Hematopoietic multipotent progenitor cell treated with erythropoietin and hydrocortisone succinate and interleukin-3 and kit ligand, for 6 days (in vitro differentiated cells): Measurements from ENCODE around the gene RAP1GAP2.
"Not testable (repeated sequence)": the region's sequence is repeated elsewhere in the genome, so short reads cannot be mapped to it uniquely, and the experiment has no call there.

Experiments used
- DNase-seq: peaks from one replicate; pipeline ENCODE4 v3.0.0-alpha.2; 2015

RAP1GAP2 gene

DNA sequence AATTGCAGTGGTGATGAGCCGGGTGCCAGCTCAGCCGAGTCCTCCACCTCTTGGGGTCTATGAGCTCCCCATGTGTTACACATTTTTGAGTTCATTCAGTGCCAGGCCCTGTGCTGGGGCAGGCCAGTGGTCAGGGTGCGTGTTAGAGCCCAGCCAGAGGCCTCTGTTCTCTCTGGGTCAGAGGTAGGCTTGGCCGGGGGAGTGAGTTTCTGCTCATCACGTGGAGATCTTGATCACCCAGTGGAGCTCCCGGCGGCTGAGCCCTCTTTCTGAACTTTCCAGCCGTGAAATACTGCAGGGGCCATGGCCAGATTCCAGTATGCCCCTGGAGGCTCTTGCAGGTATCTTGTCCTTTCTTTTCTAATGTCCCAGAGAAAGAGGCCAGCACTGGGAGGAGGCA is 93.0 kb downstream of the RAP1GAP2 start:
- no peak for DNase-seq

DNA sequence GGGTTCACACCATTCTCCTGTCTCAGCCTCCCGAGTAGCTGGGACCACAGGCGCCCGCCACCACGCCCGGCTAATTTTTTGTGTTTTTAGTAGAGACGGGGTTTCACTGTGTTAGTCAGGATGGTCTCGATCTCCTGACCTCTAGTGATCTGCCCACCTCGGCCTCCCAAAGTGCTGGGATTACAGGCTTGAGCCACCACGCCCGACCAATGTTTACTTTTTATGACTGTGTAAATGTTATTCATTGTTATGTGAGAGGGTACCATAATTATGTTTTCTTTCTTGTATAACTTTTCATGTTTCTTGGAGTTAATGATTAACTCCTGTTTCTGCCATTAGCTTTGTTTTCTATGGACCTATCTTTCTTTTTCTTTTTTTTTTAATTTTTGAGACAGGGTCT is 94.5 kb downstream of the RAP1GAP2 start:
- not testable (repeated sequence) for DNase-seq

DNA sequence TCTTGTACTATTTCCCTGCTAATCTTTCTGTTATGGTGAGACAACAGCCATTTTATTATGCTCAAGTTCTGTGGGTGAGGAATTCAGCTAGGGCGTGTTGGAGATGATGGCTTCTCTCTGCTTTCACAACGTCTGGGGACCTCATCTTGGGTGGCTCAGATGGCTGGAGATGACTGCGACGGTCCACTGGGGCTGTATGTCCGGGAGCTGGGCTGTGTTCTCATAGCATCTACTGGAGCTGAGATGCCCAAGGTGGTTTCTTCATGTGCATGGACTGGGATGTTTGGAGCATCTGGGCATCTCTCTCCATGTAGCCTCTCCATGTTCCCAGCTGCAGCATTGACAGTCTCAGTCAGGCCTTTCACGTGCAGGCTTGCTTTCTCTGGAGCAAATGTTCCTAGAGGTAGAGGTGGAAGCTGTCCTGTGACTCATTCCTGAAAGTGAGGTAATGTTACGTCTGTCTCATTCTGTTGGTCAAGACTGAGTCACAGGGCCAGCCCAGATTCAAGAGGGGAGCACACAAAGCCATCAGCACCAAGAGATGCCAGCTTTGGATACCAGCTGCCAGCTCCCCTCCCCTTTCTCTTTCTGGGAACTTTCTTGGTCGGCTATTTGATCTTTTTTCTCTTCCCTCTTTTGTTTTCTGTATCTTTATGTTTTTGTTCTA is 96.2 kb downstream of the RAP1GAP2 start:
- no peak for DNase-seq

DNA sequence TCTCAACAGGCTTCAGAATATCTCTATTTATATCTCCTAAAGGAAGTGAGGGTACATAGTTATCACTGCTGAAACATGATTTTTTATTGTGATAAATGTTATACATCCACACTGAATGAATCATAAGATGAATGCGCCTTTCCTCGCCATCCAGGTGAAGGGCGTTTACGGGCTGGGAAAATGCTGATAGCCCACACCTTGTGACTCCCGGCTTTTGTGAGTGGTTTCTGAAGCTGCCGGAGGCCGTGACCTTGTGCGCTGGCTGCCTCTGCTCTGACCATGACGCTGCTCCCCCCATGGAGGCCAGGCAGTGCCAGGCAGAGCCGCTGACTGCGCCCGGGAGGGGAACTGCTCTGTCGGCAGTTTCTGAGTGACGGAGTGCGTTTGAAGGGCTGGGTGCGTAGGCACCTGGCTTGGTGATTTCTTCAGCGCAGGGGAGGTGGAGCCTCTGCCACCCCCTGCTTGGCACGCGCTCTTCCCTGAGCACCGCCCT is 97.2 kb downstream of the RAP1GAP2 start:
- no peak for DNase-seq

DNA sequence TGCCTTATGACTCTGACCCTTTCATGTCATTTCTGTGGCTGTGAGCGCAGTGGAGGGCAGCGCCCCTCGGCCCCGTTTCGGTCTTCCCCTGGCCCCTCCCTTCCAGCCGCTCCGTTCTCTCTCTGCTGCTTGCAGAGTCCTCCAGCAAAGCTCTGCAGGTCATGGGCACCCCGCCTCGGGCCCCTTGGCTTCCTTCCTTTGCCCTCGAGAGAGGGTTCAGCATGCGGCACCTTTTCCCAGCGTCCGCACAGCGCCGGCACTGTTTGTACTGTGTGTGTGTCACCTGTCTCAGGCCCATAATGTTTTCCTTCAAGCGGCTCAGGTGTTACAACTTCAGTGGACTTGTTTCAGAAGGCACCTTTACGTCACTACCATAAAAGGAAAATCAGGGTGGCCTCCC is 98.5 kb downstream of the RAP1GAP2 start:
- DNase-seq: no peak

DNA sequence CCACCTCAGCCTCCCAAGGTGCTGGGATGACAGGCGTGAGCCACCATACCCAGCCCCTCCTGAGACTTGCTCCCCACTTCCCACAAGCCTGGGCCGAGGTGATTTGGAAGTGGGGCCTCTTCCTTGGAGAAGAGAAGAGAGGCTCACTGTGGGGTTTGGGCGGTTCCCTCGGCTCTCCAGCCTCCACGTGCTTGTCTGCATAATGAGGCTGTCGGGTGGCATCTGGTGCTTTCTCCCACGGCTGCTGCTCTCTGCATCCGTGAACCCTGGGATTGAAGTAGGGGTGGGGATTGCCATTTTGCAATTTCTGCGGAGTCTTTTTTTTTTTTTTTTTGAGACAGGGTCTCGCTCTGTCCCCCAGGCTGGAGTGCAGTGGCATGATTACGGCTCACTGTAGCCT is 101.4 kb downstream of the RAP1GAP2 start:
- no peak for DNase-seq

DNA sequence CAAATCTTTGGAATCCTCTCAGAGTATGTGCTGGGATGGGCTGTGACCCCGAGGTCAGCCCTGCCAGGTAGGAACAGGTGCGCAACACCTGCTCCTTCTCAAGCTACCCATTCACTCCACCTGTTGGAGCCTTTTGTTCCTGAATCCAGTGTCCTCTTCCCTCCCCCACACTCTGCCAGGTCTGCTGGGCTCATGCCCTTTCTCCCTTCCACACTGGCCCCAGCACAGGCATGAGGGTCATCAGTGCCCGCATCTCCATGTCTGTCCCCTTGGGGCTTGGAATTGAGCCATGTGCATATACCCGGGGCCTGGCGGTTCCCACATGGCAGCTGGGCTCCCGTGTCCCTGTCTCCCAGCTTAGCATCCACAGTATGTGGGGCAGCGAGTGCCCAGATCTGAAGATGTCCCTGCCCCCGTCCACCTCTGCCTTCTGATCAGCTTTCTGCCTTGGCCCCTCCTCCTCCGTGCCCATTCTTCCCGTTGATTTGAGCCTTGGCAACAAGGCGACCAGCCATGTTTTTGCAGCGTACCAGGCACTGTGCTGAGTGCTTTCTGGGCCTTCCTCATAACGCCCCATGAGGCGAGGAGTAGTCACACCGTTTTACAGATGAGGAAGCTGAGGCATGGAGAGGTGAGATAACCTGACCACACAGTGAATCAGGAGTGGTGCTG is 102.2 kb downstream of the RAP1GAP2 start:
- DNase-seq: no peak

DNA sequence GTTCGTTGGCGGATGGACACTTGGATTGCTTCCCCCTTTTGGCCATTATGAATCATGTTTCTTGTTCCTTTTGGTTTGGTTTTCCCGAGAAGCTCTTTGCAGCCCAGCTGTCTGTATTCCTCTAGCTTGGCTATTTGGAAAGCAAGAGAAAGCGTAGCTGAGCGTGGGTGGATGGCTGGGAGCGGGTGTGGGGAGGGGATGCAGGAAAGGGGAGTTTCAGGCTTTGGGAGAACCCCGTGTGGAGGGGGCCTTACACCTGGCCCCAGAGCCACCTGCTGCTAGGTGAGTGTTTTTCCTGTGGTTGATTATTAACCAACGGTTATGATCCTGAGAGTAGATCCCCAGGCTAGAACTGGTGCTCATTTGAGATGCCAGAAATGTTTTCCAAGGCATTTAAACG is 103.7 kb downstream of the RAP1GAP2 start:
- DNase-seq: no peak

DNA sequence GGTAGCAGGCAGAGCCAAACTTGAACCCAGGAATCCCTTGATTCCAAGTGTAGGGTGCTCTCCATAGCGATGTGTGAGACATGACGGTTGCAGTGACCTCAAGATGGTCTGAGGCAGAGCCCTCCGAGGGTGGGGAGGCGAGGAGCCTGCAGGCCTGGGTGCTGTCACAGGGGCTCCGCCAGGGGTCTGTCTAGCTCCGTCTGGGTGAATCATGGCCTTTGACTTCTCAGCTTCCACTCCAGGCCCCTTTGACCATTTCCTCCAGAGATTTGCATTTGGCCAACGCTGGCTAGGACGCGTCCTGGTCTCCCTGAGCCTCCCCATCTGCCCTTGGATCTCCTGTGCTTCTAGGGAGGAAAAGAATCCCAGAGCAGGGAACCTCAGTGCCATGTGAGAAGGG is 104.6 kb downstream of the RAP1GAP2 start:
- no peak for DNase-seq

DNA sequence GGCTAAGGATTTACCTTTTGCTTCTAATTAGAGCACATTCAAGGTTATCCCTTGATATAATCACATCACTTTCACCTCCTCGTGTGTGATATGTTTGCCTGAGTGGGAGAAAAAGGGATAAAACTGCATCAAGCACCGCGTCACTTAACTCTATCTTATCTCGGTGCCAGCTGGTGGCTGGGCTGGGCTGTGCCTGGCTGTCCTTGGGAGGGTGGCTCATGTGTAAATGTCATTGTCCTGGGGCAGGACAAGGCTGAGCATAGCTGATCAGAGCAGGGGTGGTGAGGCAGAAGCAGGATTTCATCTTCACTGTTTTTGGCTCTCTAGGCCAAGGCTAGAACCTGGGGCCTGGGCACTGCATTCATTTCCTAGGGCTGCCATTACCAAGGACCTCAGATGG is 105.3 kb downstream of the RAP1GAP2 start:
- DNase-seq: peak; percentile 25

DNA sequence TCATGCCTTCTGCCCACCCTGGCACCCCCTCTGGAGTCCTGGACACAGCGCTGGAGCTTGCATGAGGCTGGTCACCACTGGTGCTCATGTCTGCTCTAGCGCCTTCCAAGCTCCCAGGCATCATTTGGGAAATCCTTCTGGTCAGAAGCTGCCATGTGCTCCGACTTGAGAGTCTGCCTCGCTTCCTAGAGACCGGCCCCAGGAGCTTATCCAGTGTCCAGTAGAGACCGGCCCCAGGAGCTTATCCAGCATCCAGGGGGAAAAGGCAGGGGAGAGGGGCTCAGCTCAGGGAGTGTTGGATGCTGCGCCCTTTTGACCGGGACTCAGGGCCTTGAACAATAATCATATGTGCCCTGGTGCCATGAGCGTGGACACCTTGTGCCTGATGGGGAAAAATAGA is 106.3 kb downstream of the RAP1GAP2 start:
- no peak for DNase-seq

DNA sequence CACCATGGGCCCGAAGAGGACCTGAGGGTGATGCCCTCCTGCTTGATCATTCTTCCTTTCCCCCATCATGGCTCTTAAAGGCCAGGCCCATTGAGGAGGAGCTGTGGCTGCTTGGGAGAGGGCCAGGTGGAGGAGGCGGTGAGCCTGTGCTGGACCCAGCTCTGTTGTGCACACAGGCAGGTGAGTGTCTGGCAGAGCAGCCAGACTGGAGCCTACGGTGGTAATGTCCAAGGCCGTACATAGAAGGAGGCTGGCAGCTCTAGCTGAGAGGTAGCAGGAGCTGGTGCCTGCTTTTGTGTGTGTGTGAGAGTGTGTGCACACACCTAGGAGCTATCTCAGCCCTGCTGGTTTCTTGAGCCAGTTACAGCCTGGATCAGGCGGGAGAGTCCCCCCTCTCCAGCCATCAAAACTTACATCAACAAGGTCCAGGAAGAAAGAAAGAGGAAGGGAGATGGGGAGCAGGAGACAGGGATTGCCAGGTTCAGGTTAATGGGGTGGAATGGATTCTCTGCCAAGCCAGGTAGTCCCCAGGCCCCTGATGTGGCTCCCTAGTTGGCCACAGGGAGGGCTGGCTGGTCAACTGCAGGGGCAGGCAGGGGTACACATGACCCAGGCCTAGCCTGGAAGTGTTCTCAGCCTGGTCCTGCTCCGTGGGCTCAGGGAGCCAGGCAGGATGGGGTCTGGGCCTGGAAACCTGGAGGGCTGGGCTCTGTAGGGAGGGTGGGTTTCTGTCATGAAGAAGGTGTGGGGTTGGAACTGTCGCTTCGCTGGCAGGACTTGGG is 107.1 kb downstream of the RAP1GAP2 start:
- no peak for DNase-seq

DNA sequence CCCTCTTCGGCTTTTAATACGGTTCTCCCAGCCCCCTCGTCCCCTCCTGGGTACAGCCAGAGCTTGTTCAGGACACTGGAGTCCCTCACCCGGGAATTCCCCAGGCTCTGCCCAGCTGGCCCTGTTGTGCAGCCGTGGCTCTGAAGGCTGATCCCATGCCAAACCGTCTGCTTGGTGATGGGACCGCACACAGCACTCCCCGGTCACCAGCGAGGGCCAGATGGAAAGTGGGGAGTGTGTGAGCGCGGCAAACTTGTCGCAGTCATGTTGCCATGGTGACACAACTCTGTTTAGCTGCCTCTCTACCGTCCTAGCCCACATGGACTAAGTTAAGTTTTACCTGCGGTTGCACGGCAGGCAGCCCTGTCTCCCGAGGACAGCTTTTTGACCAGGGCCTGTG is 107.9 kb downstream of the RAP1GAP2 start:
- no peak for DNase-seq

DNA sequence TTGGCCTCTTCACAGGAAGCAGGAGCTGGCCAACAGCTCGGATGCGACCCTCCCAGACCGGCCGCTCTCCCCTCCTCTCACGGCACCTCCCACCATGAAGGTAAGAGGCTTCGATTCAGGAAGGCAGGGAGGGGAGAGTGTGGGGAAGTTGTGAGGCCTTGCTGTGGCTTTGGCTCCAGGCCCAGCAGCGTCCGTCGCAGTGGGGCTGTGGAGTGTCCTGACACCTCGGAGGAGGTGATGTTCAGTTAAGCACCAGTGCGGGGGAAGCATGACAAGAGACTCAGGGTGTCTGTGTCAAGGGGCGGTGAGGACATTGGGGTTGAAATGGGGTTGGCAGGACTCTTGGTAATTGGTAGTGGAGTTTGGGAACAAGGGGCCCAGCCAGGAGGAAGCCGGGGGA is 109.0 kb downstream of the RAP1GAP2 start:
- DNase-seq: peak; percentile 63

DNA sequence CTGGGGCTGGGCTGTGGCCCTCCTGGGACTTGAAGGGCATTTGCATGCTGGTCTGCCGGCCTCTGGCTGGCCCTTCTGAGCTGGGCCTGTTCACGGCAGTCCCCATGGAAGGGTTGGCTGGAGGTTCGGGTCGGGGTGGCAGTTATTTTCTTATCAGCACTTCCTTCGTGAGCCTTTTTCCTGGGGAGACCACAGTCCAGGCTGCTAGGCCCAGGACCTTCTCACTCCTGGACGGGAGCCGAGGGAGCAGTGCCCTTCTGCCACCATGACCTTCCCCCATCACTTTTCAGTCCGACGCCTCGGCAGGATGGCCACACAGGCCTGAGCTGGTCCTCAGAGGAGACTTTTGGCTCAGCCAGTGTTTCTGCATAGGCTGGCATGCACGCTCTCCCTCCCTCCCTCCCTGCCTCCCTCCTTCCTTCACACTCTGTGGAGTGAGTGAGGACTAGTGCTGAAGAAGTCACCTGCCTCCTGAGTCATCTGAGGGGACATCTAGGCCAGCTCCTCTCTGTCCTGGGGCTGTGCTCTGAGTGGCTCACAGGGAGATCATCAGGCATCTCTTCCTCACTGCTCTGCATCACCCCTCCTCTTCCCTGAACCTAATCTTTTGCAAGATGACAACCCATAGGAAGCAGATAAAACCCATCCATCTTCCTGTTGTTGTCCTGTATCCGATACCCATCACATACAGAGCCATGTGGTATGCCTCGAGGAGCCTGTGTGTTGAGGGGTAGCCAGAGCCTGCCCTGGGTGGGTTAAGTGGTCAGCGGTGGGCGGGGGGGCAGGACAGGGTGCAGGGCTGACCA is 109.7 kb downstream of the RAP1GAP2 start:
- peak; percentile 27 for DNase-seq

DNA sequence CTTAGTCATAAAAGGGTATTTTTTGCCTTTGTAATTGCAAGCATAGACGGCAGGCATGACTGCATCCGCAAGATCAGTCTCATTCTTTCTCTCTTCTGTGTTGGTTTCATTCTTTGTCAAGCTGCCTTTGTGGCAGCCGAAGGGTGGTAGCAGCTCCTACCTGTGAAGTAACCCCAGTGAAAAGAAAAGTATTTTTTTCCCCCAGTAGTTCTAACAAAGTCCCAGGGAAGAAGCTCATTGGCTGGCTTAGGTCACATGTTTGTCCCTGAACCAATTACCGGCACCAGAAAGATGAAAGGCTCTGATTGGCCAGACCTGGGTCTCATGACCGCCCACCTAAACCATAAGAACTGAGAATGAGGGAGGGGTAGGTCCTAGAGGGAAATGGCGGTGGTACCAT is 110.7 kb downstream of the RAP1GAP2 start:
- DNase-seq: no peak

DNA sequence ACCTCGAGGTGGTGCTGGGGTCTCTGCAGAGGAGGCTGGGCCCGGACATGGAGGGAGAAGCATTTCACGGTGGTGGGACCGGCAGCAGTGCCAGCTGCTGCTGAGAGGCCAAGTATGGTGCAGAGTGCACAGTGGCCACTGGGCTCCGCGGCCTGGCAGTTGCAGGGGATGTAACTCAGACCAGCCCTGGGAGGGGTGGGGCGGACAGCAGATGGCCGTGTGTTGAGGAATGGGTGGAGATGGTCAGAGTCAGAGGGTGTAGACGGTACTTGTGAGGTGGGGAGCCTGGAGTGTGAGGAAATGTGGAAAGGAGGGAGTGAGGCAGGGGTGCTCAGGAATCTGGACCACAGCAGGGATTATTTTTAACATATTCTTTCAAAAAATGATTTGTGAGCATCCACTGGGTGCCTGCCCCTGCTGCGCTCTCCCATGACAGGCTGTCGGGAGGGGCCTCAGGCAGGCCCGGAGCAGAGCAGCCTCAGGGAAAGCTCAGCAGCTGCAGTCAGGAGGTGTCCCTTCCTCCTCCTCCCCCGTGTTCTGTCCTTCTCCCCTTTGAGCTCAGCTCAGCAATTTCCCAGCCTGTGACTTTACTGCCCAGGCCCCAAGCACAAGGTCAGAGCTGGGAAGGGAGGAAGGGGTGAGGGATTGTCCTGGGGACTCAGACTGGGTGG is 113.1 kb downstream of the RAP1GAP2 start:
- DNase-seq: no peak

DNA sequence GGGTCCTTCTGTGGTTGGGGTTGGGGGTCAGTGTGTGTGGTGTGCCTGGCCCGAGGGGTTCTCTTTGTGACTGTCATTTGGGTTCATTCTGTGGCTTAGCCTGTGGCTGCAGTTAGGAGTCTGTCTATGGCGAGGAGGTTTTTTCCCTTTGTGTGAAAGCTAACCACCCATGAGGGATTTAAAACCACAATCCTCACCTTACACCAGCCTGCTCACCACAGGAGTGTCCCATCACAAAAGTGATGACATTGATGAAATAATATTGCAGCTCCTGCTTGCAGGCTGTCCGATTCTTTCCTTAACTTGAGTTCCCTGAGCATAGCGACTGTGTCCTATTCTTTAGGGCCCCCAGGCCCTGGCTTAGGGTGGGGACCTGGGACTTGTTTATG is 113.6 kb downstream of the RAP1GAP2 start:
- no peak for DNase-seq

DNA sequence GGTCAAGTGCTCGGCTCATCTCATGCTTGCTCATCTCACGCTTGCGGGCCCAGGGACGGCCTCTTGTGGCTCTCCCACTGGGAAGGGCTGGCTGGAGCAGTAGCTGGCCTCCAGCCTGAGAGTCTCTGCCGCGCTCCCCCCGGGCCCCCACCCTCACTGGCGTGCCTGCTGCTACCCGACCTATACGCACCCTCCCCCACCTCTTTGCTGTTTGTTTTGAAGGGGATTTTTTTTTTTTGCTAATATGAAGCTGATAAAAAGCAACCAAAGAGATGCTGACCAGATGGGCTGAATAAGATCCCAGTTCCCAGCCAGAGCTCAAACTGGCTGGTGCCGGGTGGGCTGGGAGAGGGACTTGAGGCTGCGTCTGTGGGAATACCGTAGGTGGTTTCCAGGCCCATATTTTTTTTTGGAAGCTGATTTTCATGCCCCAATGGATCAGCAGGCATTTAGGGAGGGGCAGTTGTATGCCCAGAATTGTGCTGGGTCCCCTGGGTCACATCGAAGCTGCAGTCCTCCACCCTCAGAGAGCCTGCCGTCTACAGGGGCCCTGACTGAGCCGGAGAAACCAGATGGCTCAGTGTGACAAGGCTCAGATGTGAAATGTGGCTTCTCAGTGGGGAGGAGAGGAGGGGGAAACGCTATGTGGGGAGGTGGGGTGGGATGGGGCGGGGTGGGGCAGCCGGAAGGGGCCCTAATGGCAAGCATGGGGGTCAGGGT is 115.0 kb downstream of the RAP1GAP2 start:
- DNase-seq: no peak

DNA sequence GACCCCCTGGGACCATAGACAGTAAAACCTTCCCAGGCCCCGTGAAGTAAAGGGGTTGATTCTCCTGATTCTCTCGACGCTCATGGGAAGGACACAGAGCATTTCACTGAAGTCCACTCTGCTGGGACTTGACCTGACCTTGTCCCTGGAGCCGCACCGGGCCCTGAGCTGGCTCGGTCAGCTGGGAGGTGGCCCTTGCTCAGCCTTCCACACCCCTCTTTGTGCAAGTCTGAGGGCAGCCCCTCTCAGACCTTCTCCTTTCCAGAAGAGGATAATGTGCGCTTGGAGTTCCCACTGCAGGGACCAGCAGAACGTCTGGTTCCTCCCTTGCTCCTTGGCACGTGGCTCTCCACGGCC is 115.5 kb downstream of the RAP1GAP2 start:
- no peak for DNase-seq

DNA sequence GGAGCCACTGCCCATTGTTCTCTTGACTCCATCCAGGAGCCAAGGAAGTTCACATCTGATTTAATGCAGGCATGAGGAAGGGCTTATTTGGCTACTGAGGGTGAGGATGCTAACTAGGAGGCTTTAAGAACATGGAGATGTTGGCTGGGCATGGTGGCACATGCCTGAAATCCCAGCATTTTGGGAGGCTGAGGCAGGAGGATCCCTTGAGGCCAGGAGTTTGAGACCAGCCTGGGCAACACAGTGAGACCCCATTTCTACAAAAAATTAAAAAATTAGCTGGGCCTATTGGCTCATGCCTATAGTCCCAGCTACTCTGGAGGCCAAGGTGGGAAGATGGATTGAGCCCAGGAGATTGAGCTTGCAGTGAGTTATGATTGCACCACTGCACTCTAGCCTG is 116.5 kb downstream of the RAP1GAP2 start:
- DNase-seq: no peak

DNA sequence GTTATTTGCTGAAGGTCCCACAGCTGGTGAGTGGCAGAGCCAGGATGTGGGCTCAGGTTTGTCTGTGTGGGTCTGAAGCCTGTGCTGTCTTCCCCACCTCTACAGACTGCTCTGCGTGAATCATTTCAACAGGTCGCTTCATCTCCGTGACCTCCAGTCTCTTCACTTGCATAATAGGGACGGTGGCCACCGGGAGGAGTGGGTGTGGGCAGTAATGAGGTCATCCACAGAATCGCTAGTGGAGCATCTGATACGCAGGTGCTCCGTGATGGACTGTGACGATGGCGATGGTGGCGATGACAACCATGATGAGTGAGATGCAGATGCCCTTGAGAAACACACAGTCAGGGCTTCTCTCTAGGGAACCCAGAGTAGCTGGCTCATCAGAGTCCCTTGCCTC is 120.2 kb downstream of the RAP1GAP2 start:
- no peak for DNase-seq
